GM18873 (cell line): ENCODE results near the gene XXYLT1.
A peak's percentile ranks its signal among the peaks of the same experiment; 100 is the strongest.
"Not testable (repeated sequence)": the region's sequence is repeated elsewhere in the genome, so short reads cannot be mapped to it uniquely, and the experiment has no call there.

ENCODE experiments used
- ATAC-seq: cut with Tn5 transposase; IDR thresholded peaks from one replicate; pipeline ENCODE4 v1.9.1; 2021; ENCODE audit warnings: mild to moderate bottlenecking, moderate library complexity, moderate number of reproducible peaks; ENCODE audit not compliant: unreplicated experiment, low FRiP score

Gene XXYLT1

GRCh38 chr3:195103623-195104022 is 167.3 kb downstream of the XXYLT1 start:
- ATAC-seq = no peak

- ATAC-seq = no peak
Observed at GRCh38 chr3:195102609-195103467, 168.1 kb downstream of the XXYLT1 start.

GRCh38 chr3:195101927-195102608 is 168.9 kb downstream of the XXYLT1 start:
- no peak for ATAC-seq

- ATAC-seq = no peak
Observed at GRCh38 chr3:195101001-195101583, 169.9 kb downstream of the XXYLT1 start.

- no peak for ATAC-seq
Observed at GRCh38 chr3:195099951-195100785, 170.8 kb downstream of the XXYLT1 start.

- no peak for ATAC-seq
Observed at GRCh38 chr3:195098741-195099525, 172.0 kb downstream of the XXYLT1 start.

GRCh38 chr3:195097331-195098255 is 173.4 kb downstream of the XXYLT1 start:
- ATAC-seq = no peak

GRCh38 chr3:195096484-195097330 is 174.3 kb downstream of the XXYLT1 start:
- no peak for ATAC-seq

GRCh38 chr3:195096053-195096452 is 174.9 kb downstream of the XXYLT1 start:
- no peak for ATAC-seq

- no peak for ATAC-seq
Observed at GRCh38 chr3:195095704-195096036, 175.3 kb downstream of the XXYLT1 start.

- peak; percentile 59 for ATAC-seq
Observed at GRCh38 chr3:195095035-195095703, 175.8 kb downstream of the XXYLT1 start.

- peak; percentile 80 for ATAC-seq
Observed at GRCh38 chr3:195094191-195094921, 176.6 kb downstream of the XXYLT1 start.

GRCh38 chr3:195093731-195094130 is 177.2 kb downstream of the XXYLT1 start:
- no peak for ATAC-seq

GRCh38 chr3:195087840-195088601 is 182.9 kb downstream of the XXYLT1 start:
- not testable (repeated sequence) for ATAC-seq

GRCh38 chr3:195087328-195087727 is 183.6 kb downstream of the XXYLT1 start:
- no peak for ATAC-seq

- no peak for ATAC-seq
Observed at GRCh38 chr3:195086885-195087284, 184.1 kb downstream of the XXYLT1 start.
